OCI-LY7 (cell line): ENCODE measurements around the gene TTR. TPM values are rescaled to one million over a fixed set of nuclear protein-coding genes. Genes with fewer than 3 reads are reported as not detected.

Experiments used
- Bru-seq: library from RNA; stranded (reverse); fragments of 400-500 nt; gene quantifications from one replicate; lab custom pipeline; 2021; lab: Mats Ljungman, UMichigan
- BruChase-seq, 2 experiments: library from RNA; stranded (reverse); fragments of 400-500 nt; gene quantifications; one replicate each; lab custom pipeline; 2021; lab: Mats Ljungman, UMichigan
- BruUV-seq: library from RNA; stranded (reverse); fragments of 400-500 nt; replicated peaks from 2 replicates; lab custom pipeline; 2021; lab: Mats Ljungman, UMichigan
- CTCF ChIA-PET: fragments of 300-600 bp; sonication (Branson Sonifier 250); formaldehyde crosslinking; loops from one replicate; lab custom pipeline; 2022; ENCODE audit warnings: antibody characterized with exemption; ENCODE audit not compliant: unreplicated experiment; lab: Charles Lee
- POLR2A ChIA-PET: fragments of 300-600 bp; sonication (Branson Sonifier 250); formaldehyde crosslinking; loops from one replicate; lab custom pipeline; 2022; ENCODE audit warnings: antibody characterized with exemption; lab: Charles Lee
- DNase-seq: peaks from one replicate; pipeline ENCODE4 v3.0.0-alpha.2; 2015; ENCODE audit warnings: low spot score
- H2AFZ ChIP-seq: fragments of 200-600 bp; sonication (generic), shearing (Covaris generic); 2 replicates; pipeline ENCODE4 v1.6.1; 2014; ENCODE audit warnings: mild to moderate bottlenecking, antibody characterized with exemption, low read length, moderate library complexity
- H3K27ac ChIP-seq: fragments of 200-600 bp; sonication (generic); 2 replicates; pipeline ENCODE4 v1.5.1; 2014; ENCODE audit warnings: mixed run types, low read depth, mild to moderate bottlenecking, moderate library complexity, low read length, inconsistent platforms; ENCODE audit not compliant: poor library complexity, severe bottlenecking
- H3K36me3 ChIP-seq: fragments of 200-600 bp; sonication (generic); 2 replicates; pipeline ENCODE4 v1.6.1; 2014; ENCODE audit warnings: mild to moderate bottlenecking, antibody characterized with exemption, low read length, moderate library complexity, mixed read lengths; ENCODE audit not compliant: insufficient read depth
- H3K4me1 ChIP-seq: fragments of 200-600 bp; sonication (generic); 2 replicates; pipeline ENCODE4 v1.5.1; 2014; ENCODE audit warnings: mild to moderate bottlenecking, low read length; ENCODE audit not compliant: insufficient read depth, poor library complexity, severe bottlenecking
- H3K4me2 ChIP-seq: fragments of 200-600 bp; sonication (generic); 2 replicates; pipeline ENCODE4 v1.6.1; 2014; ENCODE audit warnings: mild to moderate bottlenecking, low read length
- H3K4me3 ChIP-seq: fragments of 200-600 bp; sonication (generic); 2 replicates; pipeline ENCODE4 v1.5.1; 2014; ENCODE audit warnings: mild to moderate bottlenecking, low read depth, low read length; ENCODE audit not compliant: poor library complexity, severe bottlenecking
- H3K79me2 ChIP-seq: fragments of 200-600 bp; sonication (generic); 2 replicates; pipeline ENCODE4 v1.6.1; 2016; ENCODE audit warnings: low read depth, mild to moderate bottlenecking, low read length, moderate library complexity, mixed read lengths; ENCODE audit not compliant: insufficient read depth
- H3K9me2 ChIP-seq: fragments of 200-600 bp; sonication (generic); 2 replicates; pipeline ENCODE4 v1.6.1; 2016; ENCODE audit warnings: mild to moderate bottlenecking, low read length, mixed read lengths; ENCODE audit not compliant: insufficient read depth
- H3K9me3 ChIP-seq: fragments of 200-600 bp; sonication (generic); 2 replicates; pipeline ENCODE4 v1.6.1; 2014; ENCODE audit warnings: mild to moderate bottlenecking, mixed run types, low read length, mixed read lengths
- H4K20me1 ChIP-seq: fragments of 200-600 bp; sonication (generic); 2 replicates; pipeline ENCODE4 v1.6.1; 2014; ENCODE audit warnings: mild to moderate bottlenecking, antibody characterized with exemption, low read length, moderate library complexity, mixed read lengths; ENCODE audit not compliant: insufficient read depth
- EZH2phosphoT487 ChIP-seq: fragments of 200-600 bp; sonication (generic); IDR thresholded peaks from 2 replicates; pipeline ENCODE4 v1.6.1; 2018; ENCODE audit warnings: low read depth, borderline replicate concordance, mild to moderate bottlenecking, mixed run types, antibody characterized with exemption, low read length, moderate library complexity, mixed read lengths
- intact Hi-C: fragments of 100-400 bp; cut with micrococcal nuclease; formaldehyde crosslinking; loops from one replicate; pipeline ENCODE4 v1.10.0; 2022; ENCODE audit not compliant: unreplicated experiment
- long read RNA-seq: library from polyadenylated mRNA; stranded (forward); transcript quantifications from one replicate; pipeline ENCODE4 v2.0.0, GENCODE V29; 2022
- total RNA-seq, 2 experiments: library from RNA; depleted of rRNA in 1 of 2; stranded (reverse); fragments of >200 nt in 1 of 2; shearing (Covaris generic) in 1 of 2; gene quantifications; 2 replicates each; pipeline ENCODE4 v1.2.3, GENCODE V29; 2014 to 2022
- TF ChIP-seq, protein P1 (sequence below): fragments of 200-600 bp; sonication (generic); conservative IDR thresholded peaks from 2 replicates; pipeline ENCODE4 v1.5.1; 2014; ENCODE audit warnings: mild to moderate bottlenecking, antibody characterized with exemption, low read length, moderate library complexity, mixed read lengths

The TTR gene
- not detected in 2 replicates for total RNA-seq (2014; rRNA removed; shearing (Covaris generic))
- total RNA-seq (2022), result not detected in 2 replicates
- percentile 8 among the genes with signal in this experiment for Bru-seq, nascent RNA
- not detected for BruChase-seq, experiment 1, labeled RNA remaining after a 6-hour chase
- BruChase-seq, experiment 2, labeled RNA remaining after a 2-hour chase, result not detected
- long read RNA-seq, result 0 reads

- no peaks in the 10 kb centered on the region for H3K4me1 ChIP-seq
- no peaks in the 10 kb centered on the region for H3K9me3 ChIP-seq
- H3K27ac ChIP-seq, result no peak within 1 kb of the TSS
- H3K9me2 ChIP-seq, result no peaks in the 10 kb centered on the region
- no peaks in the 10 kb centered on the region for H3K36me3 ChIP-seq
- H3K79me2 ChIP-seq, result no peaks in the 10 kb centered on the region
- H2AFZ ChIP-seq, result no peak within 1 kb of the TSS
- no TSS peak for BruUV-seq
- TF ChIP-seq, protein P1, sequence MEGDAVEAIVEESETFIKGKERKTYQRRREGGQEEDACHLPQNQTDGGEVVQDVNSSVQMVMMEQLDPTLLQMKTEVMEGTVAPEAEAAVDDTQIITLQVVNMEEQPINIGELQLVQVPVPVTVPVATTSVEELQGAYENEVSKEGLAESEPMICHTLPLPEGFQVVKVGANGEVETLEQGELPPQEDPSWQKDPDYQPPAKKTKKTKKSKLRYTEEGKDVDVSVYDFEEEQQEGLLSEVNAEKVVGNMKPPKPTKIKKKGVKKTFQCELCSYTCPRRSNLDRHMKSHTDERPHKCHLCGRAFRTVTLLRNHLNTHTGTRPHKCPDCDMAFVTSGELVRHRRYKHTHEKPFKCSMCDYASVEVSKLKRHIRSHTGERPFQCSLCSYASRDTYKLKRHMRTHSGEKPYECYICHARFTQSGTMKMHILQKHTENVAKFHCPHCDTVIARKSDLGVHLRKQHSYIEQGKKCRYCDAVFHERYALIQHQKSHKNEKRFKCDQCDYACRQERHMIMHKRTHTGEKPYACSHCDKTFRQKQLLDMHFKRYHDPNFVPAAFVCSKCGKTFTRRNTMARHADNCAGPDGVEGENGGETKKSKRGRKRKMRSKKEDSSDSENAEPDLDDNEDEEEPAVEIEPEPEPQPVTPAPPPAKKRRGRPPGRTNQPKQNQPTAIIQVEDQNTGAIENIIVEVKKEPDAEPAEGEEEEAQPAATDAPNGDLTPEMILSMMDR, result no peak
- TF ChIP-seq EZH2phosphoT487, result no peak
- H4K20me1 ChIP-seq, result no peaks in the 10 kb centered on the region
- no peak within 1 kb of the TSS for H3K4me2 ChIP-seq
- H3K4me3 ChIP-seq, result no peak within 1 kb of the TSS
- CTCF ChIA-PET, result no interaction called here
- DNase-seq, result no peak
- intact Hi-C loops, result no loop called here
- POLR2A ChIA-PET, result no interaction called here
These were observed at the start of gene TTR for GRCh38 chr18:31591628-31592027. TTR (plus strand) TSS chr18:31591877; CDS start chr18:31591903, 26 bp downstream.

GRCh38 chr18:31546476-31546875 is 45.2 kb upstream of the TTR start:
- H3K27ac ChIP-seq, result no peak overlapping the region
- intact Hi-C loops, result no loop called here
- H3K4me1 ChIP-seq, result no peaks in the 10 kb centered on the region
- H3K4me3 ChIP-seq, result no peak overlapping the region
- H3K9me2 ChIP-seq, result no peaks in the 10 kb centered on the region
- H3K4me2 ChIP-seq, result no peak overlapping the region
- no TSS peak for BruUV-seq
- H2AFZ ChIP-seq, result no peak overlapping the region
- ChIA-PET POLR2A (no interaction called here), CTCF (no interaction called here)
- H4K20me1 ChIP-seq, result no peaks in the 10 kb centered on the region
- H3K9me3 ChIP-seq, result no peaks in the 10 kb centered on the region
- H3K36me3 ChIP-seq, result no peaks in the 10 kb centered on the region
- H3K79me2 ChIP-seq, result no peaks in the 10 kb centered on the region
- DNase-seq, result no peak
- TF ChIP-seq, protein P1, result no peak
- no peak for TF ChIP-seq EZH2phosphoT487

DNA sequence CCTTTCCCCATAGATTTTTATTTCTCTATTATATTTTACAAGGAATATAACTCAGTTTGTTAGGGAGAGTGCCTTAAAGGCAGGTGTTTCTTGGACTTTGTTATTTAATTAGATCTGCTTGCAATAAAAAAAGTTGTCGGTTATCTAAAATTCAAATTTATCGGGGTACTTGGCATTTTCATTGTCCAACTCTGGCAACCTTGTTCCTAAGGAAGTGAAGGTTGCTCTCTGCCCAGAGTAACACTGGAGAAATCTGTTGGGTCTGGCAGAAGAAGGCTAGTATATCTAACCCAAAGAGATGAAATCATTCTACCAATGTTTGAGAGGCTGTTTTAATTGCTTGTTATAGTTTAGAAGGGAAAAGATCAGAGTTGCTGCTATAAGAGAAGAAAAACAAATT is 42.8 kb upstream of the TTR start:
- ChIA-PET CTCF (no interaction called here), POLR2A (interaction anchor here (0.7 kb wide), 1 partner anchor 27 kb away, joined by 3 read pairs; no protein-coding TSS in a partner anchor)
- Histone ChIP-seq H4K20me1 (no peaks in the 10 kb centered on the region), H2AFZ (no peak overlapping the region), H3K9me2 (no peaks in the 10 kb centered on the region), H3K27ac (no peak overlapping the region), H3K4me1 (no peaks in the 10 kb centered on the region), H3K36me3 (no peaks in the 10 kb centered on the region), H3K4me2 (no peak overlapping the region), H3K4me3 (no peak overlapping the region), H3K9me3 (no peaks in the 10 kb centered on the region), H3K79me2 (no peaks in the 10 kb centered on the region)
- no TSS peak for BruUV-seq
- intact Hi-C loops, result no loop called here
- DNase-seq, result no peak
- TF ChIP-seq EZH2phosphoT487, result no peak
- TF ChIP-seq, protein P1, result no peak
